ENCODE results near the gene PLA2G5. TPM values are rescaled to one million over a fixed set of nuclear protein-coding genes. Genes with fewer than 3 reads are reported as not detected.

The PLA2G5 gene
- total and polyA plus RNA-seq, 2 of the 8 experiments (the other 6 are each of a cell fraction or from before 2014, with no cell fraction given) = 0.05 TPM; not detected in 1

GRCh38 chr1:20138346-20138745 lies 68.4 kb downstream of the PLA2G5 start:
- Histone ChIP-seq H3K4me1 (replicated peaks in 1 of 4; ENCODE audit: control insufficient read depth in 3 of 4, insufficient read depth in 4 of 4, low read length in 3 of 4) (no peaks in the 10 kb centered on the region), H3K27ac (ENCODE audit: low read depth, low read length) (no peak overlapping the region), H3K23me2 (ENCODE audit: low read depth, low read length) (peaks cover 3% of the 10 kb centered on the region; the same call in 1 of the 2 replicates), H2BK120ac (replicated peaks; ENCODE audit: low read depth, low read length) (no peak overlapping the region), H2BK15ac (ENCODE audit: low read length) (no peak overlapping the region), H4K5ac (ENCODE audit: insufficient read length, low read depth, low read length) (no peak overlapping the region), H3K36me3 (ENCODE audit: control insufficient read depth in 2 of 4, insufficient read depth in 4 of 4, low read length in 3 of 4) (no peaks in the 10 kb centered on the region), H3K4ac (replicated peaks; ENCODE audit: insufficient read length, low read depth, low read length) (no peak overlapping the region), H3K4me3 (ENCODE audit: extremely low read depth in 1 of 4, insufficient read depth in 2 of 4, low read depth in 3 of 4, low read length in 4 of 4) (no peak overlapping the region), H2BK20ac (ENCODE audit: low read length) (no peak overlapping the region), H3K79me1 (ENCODE audit: low read depth, low read length) (no peaks in the 10 kb centered on the region), H3K79me2 (ENCODE audit: control insufficient read depth in 1 of 2, insufficient read depth in 2 of 2, low read length in 2 of 2) (no peaks in the 10 kb centered on the region), H4K91ac (replicated peaks; ENCODE audit: insufficient read length, low read length) (no peak overlapping the region), H3K4me2 (ENCODE audit: insufficient read depth in 1 of 2, low read depth in 2 of 2, low read length in 2 of 2) (no peak overlapping the region), H2AFZ (ENCODE audit: low read length) (no peak overlapping the region), H3K9me3 (ENCODE audit: insufficient read depth in 2 of 2, low read depth in 1 of 2, low read length in 1 of 2) (no peaks in the 10 kb centered on the region; a peak in 1 of 4 replicates), H3K14ac (ENCODE audit: insufficient read length) (no peak overlapping the region), H2AK5ac (ENCODE audit: low read depth, low read length) (no peak overlapping the region), H4K20me1 (replicated peaks in 1 of 2; ENCODE audit: control insufficient read depth in 1 of 2, insufficient read depth in 2 of 2, low read length in 2 of 2) (no peaks in the 10 kb centered on the region), H3K9ac (replicated peaks in 1 of 4; ENCODE audit: extremely low read depth in 1 of 4, low read depth in 3 of 4, low read length in 3 of 4) (no peak overlapping the region), H2BK12ac (ENCODE audit: low read depth, low read length) (no peak overlapping the region), H3K18ac (ENCODE audit: extremely low read depth, low read length) (no peak overlapping the region), H3K56ac (replicated peaks; ENCODE audit: insufficient read length, low read depth, low read length) (no peak overlapping the region), H2BK5ac (ENCODE audit: low read depth, low read length) (no peak overlapping the region), H4K8ac (ENCODE audit: extremely low read depth, insufficient read depth, low read length) (no peak overlapping the region), H3K23ac (ENCODE audit: insufficient read length) (no peak overlapping the region), H3K27me3 (replicated peaks in 1 of 4; ENCODE audit: control insufficient read depth in 3 of 4, extremely low read depth in 1 of 4, insufficient read depth in 3 of 4, low read length in 3 of 4) (no peaks in the 10 kb centered on the region)
- 76% methylated on average over 6 of the region's 6 CpGs; no CpG with 5 or more reads in 1 of the 2 experiments for WGBS, 2 experiments (ENCODE audit: extremely low coverage in 1 of 2, insufficient coverage in 1 of 2, insufficient read length in 1 of 2, insufficient replicate concordance in 2 of 2, low coverage in 1 of 2, low lambda C conversion rate in 2 of 2, missing lambda C conversion rate in 1 of 2)
- no peak for TF ChIP-seq SP1 (IDR thresholded peaks at IDR 0.05; ENCODE audit: low read depth, low read length)
- TF ChIP-seq POLR2A (IDR thresholded peaks at IDR 0.05; ENCODE audit: control extremely low read depth in 1 of 2, low read depth in 2 of 2, low read length in 2 of 2) = no peak
- TF ChIP-seq SRF (IDR thresholded peaks at IDR 0.05; ENCODE audit: low read depth, low read length) = no peak
- no peak for TF ChIP-seq TAF1 (IDR thresholded peaks at IDR 0.05; ENCODE audit: low read depth, low read length)
- no peak for TF ChIP-seq CTBP2 (IDR thresholded peaks at IDR 0.05; ENCODE audit: borderline replicate concordance, insufficient read depth, insufficient read length, low read length)
- no peak for TF ChIP-seq TCF12 (IDR thresholded peaks at IDR 0.05; ENCODE audit: low read depth, low read length)
- TF ChIP-seq TBP (IDR thresholded peaks at IDR 0.05; ENCODE audit: low read depth, low read length) = no peak
- TF ChIP-seq KDM1A (IDR thresholded peaks at IDR 0.05; ENCODE audit: borderline replicate concordance, low read length) = no peak
- no peak for TF ChIP-seq NANOG (IDR thresholded peaks at IDR 0.05; ENCODE audit: insufficient read depth, low read depth, low read length, poor library complexity, severe bottlenecking)
- TF ChIP-seq POLR2AphosphoS5 (IDR thresholded peaks at IDR 0.05; ENCODE audit: low read depth, low read length) = no peak
- ChIA-PET CTCF (ENCODE audit: partially characterized antibody) (no interaction called here), POLR2A (ENCODE audit: partially characterized antibody) (no interaction called here)
- no peak for FAIRE-seq
- DNase-seq (ENCODE audit: low read depth in 1 of 2, low spot score in 2 of 2) = no peak
